Activated naive CD8-positive, alpha-beta T cell (primary cell): Measurements from ENCODE around the gene COL4A4.
"Not testable (repeated sequence)": the region's sequence is repeated elsewhere in the genome, so short reads cannot be mapped to it uniquely, and the experiment has no call there.

Source experiments
- H3K27ac Mint-ChIP-seq: one replicate; pipeline ENCODE4 v1.8.0; 2021; ENCODE audit warnings: mixed read lengths
- H3K27me3 Mint-ChIP-seq: one replicate; pipeline ENCODE4 v1.8.0; 2021; ENCODE audit warnings: mixed read lengths
- H3K36me3 Mint-ChIP-seq: one replicate; pipeline ENCODE4 v1.8.0; 2021; ENCODE audit warnings: mixed read lengths
- H3K4me1 Mint-ChIP-seq: one replicate; pipeline ENCODE4 v1.8.0; 2021; ENCODE audit warnings: low read depth, mixed read lengths
- H3K4me3 Mint-ChIP-seq: one replicate; pipeline ENCODE4 v1.8.0; 2021; ENCODE audit warnings: mild to moderate bottlenecking, mixed read lengths
- H3K9me3 Mint-ChIP-seq: one replicate; pipeline ENCODE4 v1.8.0; 2021; ENCODE audit warnings: low read depth, mixed read lengths

The COL4A4 gene

DNA sequence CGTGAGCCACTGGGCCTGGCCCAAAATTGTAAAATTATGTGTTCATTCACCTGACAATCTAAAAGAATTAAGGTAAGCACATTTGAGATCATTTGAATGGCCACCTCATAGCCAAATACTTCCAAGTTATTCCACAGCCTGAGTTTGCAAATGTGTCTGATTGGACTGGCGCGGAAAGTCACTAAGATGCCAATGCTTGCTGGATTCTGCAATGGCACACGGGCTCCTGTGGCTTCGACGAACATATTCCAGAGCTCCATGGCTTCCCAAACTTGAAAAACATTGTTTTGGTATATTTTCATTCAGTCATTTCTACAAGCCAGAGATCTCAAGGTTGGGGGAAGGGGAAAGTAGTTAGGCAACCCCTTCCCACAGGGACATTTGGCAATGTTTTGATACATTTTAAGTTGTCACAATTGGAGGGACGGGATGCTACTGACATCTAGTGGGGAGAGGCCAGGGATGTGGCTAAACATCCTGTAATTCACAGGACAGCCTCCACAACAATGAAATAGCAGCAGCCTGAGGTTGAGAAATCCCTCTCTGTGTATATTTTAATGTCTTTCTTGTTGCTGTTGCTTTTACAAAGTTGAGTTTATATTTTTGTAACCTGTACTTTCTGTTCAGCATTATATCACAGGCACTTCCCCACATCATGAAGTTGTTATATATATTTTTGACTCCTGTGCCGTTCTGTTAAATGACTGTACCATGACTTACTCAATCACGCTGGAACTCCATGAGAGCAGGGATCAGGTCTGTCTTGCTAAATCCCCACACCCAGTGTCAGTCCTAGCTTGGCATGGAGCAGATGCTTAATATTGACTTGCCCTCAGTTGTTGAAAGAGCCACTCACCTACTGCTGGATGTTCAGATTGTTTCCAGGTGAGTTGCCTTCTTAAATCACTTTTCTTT is 56.9 kb downstream of the COL4A4 start:
- Mint-ChIP-seq H3K36me3 (no peaks in the 10 kb centered on the region), H3K27me3 (no peaks in the 10 kb centered on the region), H3K4me1 (no peaks in the 10 kb centered on the region), H3K9me3 (no peaks in the 10 kb centered on the region), H3K4me3 (no peak overlapping the region), H3K27ac (no peak overlapping the region)

DNA sequence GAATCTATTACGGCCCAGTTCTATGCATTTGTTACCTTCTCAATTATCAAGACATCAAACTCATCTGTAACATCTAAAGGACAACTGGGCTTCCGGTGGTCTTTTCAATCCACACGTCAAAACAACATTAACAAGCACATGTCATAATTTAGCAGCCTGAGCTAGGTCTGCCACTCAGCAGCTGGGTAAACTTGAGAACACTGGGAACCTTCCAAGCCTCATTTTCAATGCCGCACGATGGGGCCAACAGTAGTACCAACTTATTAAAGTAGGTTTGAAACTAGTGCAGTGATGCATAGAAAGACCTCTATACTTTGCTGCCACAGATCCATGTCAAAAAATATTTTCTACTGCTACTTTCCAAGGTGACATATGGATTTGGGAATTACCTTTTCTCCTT is 60.4 kb downstream of the COL4A4 start:
- Mint-ChIP-seq H3K4me1 (no peaks in the 10 kb centered on the region), H3K27me3 (no peaks in the 10 kb centered on the region), H3K36me3 (no peaks in the 10 kb centered on the region), H3K9me3 (no peaks in the 10 kb centered on the region), H3K4me3 (no peak overlapping the region), H3K27ac (no peak overlapping the region)

DNA sequence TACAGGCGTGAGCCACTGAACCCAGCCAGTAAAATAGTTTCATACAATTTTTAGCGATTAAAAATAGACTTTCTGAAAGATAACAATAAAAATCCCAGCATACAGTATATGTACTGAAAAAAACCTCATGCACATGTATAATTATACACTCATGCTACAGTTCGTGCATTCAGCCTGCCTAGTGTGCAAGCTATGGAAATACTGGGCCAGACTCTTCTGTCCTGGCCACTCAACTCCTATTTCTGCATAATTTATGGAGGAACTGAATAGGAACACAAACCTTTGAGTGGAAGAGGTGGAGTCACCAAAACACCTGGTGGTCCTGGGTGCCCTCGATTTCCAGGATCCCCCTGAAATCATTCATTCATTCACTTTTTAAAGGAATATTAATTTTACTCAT is 64.7 kb downstream of the COL4A4 start:
- H3K27ac Mint-ChIP-seq = no peak overlapping the region
- H3K4me1 Mint-ChIP-seq = no peaks in the 10 kb centered on the region
- H3K36me3 Mint-ChIP-seq = no peaks in the 10 kb centered on the region
- H3K4me3 Mint-ChIP-seq = no peak overlapping the region
- no peaks in the 10 kb centered on the region for H3K27me3 Mint-ChIP-seq
- no peaks in the 10 kb centered on the region for H3K9me3 Mint-ChIP-seq

DNA sequence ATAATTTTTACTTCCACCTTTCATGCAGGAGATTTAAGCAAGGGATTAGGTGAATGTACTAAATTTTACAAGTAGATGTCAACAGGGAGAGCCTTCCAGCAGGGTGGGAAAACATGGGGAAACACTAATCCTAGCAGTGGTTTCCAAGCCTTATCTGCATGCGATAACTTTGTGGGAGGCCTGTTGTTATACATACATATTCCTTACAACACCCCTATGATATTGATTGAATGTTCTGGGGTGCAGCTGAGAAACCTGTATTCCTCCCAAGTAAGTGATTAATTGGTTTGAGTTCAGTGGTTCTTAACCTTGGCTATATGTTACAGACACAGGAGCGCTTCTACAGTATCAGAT is 65.9 kb downstream of the COL4A4 start:
- H3K36me3 Mint-ChIP-seq = no peaks in the 10 kb centered on the region
- no peak overlapping the region for H3K4me3 Mint-ChIP-seq
- H3K27ac Mint-ChIP-seq = no peak overlapping the region
- H3K27me3 Mint-ChIP-seq = peaks cover 2% of the 10 kb centered on the region
- H3K4me1 Mint-ChIP-seq = no peaks in the 10 kb centered on the region
- no peaks in the 10 kb centered on the region for H3K9me3 Mint-ChIP-seq

DNA sequence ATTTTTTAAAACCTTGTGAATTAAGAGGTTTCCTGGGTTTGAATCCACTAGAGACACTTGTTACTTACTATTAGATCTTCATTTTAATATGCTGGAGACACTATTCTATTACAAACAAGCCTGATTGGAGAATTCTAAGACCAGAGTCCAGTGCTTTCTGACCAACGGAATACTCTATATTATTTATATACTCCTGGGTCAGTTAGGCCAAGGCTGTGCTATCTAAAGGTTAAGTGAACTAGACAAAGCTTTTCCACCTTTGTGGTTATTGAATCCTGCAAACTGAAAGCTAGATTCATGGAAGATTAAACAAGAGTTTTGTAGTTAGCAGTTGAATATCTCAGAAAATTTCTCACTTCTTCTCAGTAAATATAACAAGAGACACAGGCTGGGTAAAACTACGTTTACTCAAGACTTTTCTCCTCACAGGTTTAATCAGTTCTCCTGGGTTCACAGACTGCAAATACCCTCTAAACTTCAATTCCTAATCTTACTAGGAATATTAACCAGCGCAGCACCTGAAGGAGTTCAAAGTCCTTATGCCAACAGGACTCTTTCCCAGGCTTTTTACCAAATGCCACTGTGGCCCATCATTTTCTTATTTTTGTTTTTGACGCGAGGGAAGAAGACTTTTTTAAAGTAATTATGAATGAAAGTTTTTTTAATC is 66.4 kb downstream of the COL4A4 start:
- Mint-ChIP-seq H3K36me3 (no peaks in the 10 kb centered on the region), H3K4me3 (no peak overlapping the region), H3K27me3 (peaks cover 2% of the 10 kb centered on the region), H3K4me1 (no peaks in the 10 kb centered on the region), H3K27ac (no peak overlapping the region), H3K9me3 (no peaks in the 10 kb centered on the region)

DNA sequence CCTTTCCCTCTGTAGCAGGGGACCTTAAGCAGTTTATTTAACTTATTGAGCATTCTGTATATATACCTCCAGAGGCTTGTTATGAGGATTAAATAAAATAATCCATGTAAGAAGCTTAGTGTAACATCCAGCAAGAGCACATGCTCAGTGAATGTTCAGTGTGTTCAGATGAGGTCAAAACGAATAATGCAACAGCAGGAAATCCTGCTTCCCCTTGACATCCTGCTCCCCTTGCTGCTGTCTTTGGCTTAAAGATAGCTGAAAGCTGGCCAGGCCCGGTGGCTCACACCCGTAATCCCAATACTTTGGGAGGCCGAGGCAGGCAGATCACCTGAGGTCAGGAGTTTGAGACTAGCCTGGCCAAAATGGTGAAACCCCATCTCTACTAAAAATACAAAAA is 68.7 kb downstream of the COL4A4 start:
- Mint-ChIP-seq H3K36me3 (no peaks in the 10 kb centered on the region), H3K4me1 (no peaks in the 10 kb centered on the region), H3K9me3 (no peaks in the 10 kb centered on the region), H3K27me3 (peaks cover 2% of the 10 kb centered on the region), H3K4me3 (no peak overlapping the region), H3K27ac (no peak overlapping the region)

DNA sequence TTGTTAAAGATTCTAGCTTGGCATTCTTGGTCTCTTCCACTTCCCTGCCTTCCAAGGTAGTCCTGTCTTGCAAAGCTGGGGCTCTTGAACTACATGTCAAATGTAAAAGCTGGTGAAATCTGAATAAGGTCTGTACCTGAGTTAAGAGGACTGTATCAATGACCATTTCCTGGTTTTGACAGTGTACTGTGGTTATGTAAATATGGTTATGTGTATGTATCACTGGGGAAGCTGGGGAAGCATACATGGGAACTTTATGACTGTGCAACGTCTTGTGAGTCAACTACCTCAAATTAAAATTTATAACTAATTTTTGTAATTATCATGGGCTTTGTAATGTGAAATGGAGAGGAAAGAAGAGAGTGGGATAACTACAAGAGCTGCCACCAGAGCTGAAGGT is 81.7 kb downstream of the COL4A4 start:
- peaks cover 3% of the 10 kb centered on the region for H3K27me3 Mint-ChIP-seq
- no peaks in the 10 kb centered on the region for H3K36me3 Mint-ChIP-seq
- H3K4me3 Mint-ChIP-seq = no peak overlapping the region
- no peaks in the 10 kb centered on the region for H3K4me1 Mint-ChIP-seq
- H3K9me3 Mint-ChIP-seq = no peaks in the 10 kb centered on the region
- H3K27ac Mint-ChIP-seq = no peak overlapping the region

DNA sequence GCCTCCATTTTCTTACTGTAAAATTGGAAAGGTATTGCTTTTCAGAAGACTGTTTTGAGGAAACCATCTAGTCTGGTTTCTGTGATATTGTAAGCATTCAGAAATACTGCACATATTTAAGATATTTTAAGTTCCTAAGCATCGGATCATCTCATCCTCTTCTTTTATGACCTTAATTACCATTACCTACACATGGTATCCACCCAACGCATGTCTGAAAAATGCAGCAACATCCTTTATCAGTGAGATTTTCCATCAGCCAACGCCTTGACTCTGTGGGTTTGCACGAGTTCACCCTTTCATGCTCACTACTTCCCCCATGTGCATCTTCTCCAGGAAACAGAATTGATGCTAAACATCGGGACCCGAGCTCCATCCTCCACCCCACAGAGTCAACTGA is 84.3 kb downstream of the COL4A4 start:
- Mint-ChIP-seq H3K27ac (no peak overlapping the region), H3K27me3 (peaks cover 3% of the 10 kb centered on the region), H3K4me1 (no peaks in the 10 kb centered on the region), H3K36me3 (no peaks in the 10 kb centered on the region), H3K9me3 (no peaks in the 10 kb centered on the region), H3K4me3 (no peak overlapping the region)

DNA sequence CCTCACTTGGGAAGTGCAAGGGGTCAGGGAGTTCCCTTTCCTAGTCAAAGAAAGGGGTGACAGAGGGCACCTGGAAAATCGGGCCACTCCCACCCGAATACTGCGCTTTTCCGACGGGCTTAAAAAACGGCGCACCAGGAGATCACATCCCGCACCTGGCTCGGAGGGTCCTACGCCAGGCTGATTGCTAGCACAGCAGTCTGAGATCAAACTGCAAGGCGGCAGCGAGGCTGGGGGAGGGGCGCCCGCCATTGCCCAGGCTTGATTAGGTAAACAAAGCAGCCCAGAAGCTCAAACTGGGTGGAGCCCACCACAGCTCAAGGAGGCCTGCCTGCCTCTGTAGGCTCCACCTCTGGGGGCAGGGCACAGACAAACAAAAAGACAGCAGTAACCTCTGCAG is 98.9 kb downstream of the COL4A4 start:
- H3K27me3 Mint-ChIP-seq, H3K4me3 Mint-ChIP-seq, H3K9me3 Mint-ChIP-seq, H3K27ac Mint-ChIP-seq, H3K36me3 Mint-ChIP-seq, H3K4me1 Mint-ChIP-seq: not testable (repeated sequence)

DNA sequence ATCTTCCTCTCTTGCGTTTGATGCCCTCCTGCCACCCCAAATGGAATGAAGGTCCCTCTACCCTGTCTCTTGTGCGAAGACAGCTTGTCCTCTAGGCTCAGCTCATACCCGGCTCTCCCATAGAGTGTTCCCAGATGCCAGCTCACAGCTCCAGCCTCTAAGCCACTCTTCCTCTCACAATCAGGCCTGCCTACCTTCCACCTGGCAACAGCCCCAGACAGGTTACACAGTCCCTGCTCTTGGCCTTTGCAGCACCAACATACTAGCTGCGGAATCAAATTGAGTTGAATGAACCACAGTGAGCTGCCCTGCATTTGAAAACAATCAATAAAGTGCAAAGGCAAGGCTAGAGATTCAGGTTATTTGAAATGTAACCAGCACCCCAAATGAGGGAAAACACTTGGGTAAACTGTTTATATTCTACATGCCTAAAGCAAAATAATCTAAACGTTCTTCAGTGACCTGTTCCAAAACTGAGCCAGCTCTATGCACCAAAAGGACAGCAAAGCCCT is 105.1 kb downstream of the COL4A4 start:
- Mint-ChIP-seq H3K27me3 (peaks cover 10% of the 10 kb centered on the region), H3K4me3 (no peak overlapping the region), H3K9me3 (no peaks in the 10 kb centered on the region), H3K36me3 (no peaks in the 10 kb centered on the region), H3K4me1 (no peaks in the 10 kb centered on the region), H3K27ac (no peak overlapping the region)

DNA sequence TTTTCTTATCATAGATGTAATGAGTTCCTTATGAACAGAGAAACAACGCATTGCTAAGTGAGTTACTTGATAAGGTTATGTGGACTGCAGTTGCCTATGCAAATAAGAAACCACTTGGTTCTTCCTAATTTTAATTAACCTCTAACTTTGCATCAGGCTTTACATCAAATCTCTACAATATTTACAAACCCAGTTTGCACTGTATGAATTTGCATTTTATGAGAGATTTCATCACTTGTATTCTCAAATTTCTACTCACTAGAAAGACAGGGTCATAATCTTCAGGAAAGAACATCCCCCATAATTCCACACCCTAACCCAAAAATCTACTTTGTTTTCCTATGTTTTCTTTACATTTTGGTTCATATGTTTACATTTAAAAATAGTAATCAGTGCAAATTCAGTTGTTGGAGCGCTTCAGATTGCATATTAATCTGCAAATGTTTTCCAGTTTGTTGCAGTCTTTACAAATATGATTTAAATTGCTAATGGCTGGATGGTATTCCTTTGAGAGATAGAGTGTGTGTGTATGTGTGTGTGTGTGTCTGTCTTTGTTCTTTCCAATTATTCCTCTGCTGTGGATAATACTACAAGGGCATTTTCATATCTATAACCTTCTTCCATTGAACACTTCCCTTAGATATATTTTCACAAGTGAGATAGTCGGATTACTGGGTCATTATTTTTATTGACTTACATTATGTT is 106.1 kb downstream of the COL4A4 start:
- no peak overlapping the region for H3K27ac Mint-ChIP-seq
- no peak overlapping the region for H3K4me3 Mint-ChIP-seq
- H3K9me3 Mint-ChIP-seq = no peaks in the 10 kb centered on the region
- H3K4me1 Mint-ChIP-seq = no peaks in the 10 kb centered on the region
- peaks cover 10% of the 10 kb centered on the region for H3K27me3 Mint-ChIP-seq
- no peaks in the 10 kb centered on the region for H3K36me3 Mint-ChIP-seq

DNA sequence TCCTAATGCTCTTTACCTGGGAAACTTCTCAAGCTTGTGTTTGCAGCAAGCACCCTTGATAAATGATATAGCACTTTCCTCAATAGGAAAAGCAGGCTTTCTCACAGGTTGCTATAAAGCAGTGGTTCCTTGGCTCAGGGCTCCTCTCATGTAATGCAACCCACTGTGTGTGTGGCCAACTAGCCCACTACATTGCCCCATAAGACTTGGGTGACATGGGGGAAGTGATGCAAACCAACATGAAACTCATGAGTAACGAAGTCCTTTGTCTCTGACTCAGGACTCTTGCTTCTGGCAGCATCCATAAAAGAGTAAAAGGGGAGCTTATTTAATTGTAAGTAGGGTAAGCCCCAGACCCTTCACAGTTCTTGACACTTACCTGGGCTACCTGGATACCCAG is 106.9 kb downstream of the COL4A4 start:
- no peak overlapping the region for H3K27ac Mint-ChIP-seq
- no peaks in the 10 kb centered on the region for H3K4me1 Mint-ChIP-seq
- H3K4me3 Mint-ChIP-seq = no peak overlapping the region
- H3K27me3 Mint-ChIP-seq = peaks cover 10% of the 10 kb centered on the region
- no peaks in the 10 kb centered on the region for H3K9me3 Mint-ChIP-seq
- H3K36me3 Mint-ChIP-seq = no peaks in the 10 kb centered on the region

DNA sequence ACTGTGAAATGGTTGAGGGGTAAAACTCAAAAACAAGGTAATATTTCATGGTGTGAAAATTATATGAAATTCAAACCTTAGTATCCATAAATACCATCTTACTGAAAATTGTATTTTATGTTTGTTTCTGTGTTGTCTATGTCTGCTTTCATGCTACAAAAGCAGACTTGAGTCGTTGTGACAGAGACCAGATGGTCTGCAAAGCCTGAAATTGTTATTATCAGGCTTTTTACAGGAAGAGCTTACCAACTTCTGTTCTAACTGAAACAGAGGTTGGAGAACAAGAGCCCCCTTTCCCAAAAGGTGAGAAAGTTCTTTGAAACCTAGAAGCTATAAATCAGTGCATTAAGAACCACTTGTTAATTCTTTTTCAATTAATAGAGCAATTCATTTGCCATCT is 110.0 kb downstream of the COL4A4 start:
- Mint-ChIP-seq H3K27ac (no peak overlapping the region), H3K36me3 (no peaks in the 10 kb centered on the region), H3K4me3 (no peak overlapping the region), H3K9me3 (no peaks in the 10 kb centered on the region), H3K27me3 (peaks cover 1% of the 10 kb centered on the region), H3K4me1 (no peaks in the 10 kb centered on the region)

DNA sequence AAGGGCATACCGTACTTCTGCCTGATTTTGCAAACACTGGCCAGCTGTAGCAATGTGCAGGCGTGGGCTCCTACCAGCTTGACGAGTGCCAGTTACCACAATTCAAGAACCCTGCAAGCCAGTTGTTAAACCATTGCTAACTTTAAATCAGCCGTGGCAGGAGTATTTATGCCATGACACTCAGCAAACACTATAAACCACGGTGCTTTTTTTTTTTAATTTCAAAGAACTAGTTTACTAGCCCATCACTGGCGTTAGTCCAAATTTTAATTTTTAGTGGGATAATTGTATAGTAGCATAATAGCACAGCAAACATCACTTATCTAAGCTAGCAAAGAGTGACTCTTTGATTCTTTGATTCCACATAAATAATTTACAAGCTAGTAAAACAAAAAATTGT is 111.1 kb downstream of the COL4A4 start:
- Mint-ChIP-seq H3K36me3 (no peaks in the 10 kb centered on the region), H3K27me3 (no peaks in the 10 kb centered on the region), H3K9me3 (no peaks in the 10 kb centered on the region), H3K4me3 (no peak overlapping the region), H3K27ac (no peak overlapping the region), H3K4me1 (no peaks in the 10 kb centered on the region)

DNA sequence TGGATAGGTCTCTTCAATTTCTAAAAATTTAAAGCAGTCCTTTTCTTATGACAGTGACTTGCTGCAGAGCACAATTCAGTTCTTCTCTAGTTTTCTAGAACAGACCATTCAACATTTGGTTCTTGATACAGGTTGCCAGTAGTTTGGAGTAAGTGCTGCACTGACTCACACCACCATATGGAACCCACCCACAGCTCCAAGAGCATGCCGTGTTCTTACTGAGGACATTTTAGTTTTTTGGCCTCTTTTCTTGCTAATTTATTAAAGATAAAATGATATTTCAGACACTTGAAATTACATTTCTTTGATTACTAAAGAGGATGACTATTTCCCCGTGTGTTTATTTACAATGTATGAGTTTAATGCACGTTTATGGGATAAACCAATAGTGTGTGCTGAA is 120.0 kb downstream of the COL4A4 start:
- H3K4me3 Mint-ChIP-seq = no peak overlapping the region
- H3K36me3 Mint-ChIP-seq = no peaks in the 10 kb centered on the region
- H3K4me1 Mint-ChIP-seq = no peaks in the 10 kb centered on the region
- no peaks in the 10 kb centered on the region for H3K9me3 Mint-ChIP-seq
- H3K27ac Mint-ChIP-seq = no peak overlapping the region
- H3K27me3 Mint-ChIP-seq = peaks cover 7% of the 10 kb centered on the region
